ENCODE measurements around the gene CYTIP. TPM values are rescaled to one million over a fixed set of nuclear protein-coding genes. Genes with fewer than 3 reads are reported as not detected.

Gene CYTIP
- 100 to 1,000 TPM; 417 to 596 TPM for total RNA-seq

DNA sequence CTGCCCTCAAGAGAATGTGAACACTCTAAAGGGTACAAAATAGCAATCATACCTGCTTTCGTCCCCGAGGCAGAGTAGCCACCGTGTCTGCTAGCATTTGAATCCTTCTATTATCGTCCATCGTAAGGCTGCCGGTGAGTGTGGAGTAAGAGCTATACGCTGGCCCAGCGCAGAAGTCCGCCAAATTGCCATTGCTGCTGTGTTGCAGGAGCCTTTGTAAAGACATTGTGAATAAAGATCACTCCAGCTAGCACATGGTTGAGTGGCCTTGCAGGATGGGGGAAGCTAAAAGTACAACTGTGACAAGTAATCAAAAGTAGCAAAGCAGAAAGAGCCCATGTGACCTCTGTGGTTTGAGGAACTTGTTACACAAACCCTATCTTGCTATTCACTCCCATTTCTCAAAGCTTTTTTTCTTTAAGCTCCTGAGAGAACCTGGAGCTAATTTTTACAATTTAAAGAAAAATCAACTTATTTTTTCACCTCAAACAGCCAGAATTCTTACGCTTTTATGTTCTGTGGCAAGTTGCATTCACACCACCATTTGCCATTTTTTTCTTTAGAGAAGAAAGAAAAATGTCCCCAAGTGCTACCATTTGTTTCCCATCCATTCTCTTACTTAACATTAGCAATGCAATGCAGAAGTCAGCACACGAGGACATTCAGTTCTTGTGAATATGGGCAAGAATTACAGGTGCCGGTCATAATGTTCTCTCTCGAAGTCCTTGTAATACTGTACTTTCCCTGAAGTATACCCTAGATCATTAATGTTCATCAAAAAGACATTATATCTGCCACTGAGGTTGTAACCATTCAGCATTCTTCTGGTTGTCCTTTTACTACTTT, at the start of gene CYTIP:
TSS of gene CYTIP (minus strand) at position 295 of the 846 bp plus-strand sequence. CDS start at position 226, 69 bp downstream.
- H3K9me3 Mint-ChIP-seq: no peaks in the 10 kb centered on the region
- DNase-seq (ENCODE audit: low spot score in 2 of 2): peak in 1 of 2 donors; percentile 58
- peaks cover 61 to 70% of the 10 kb centered on the region in 2 donors for H3K36me3 Mint-ChIP-seq
- ATAC-seq: peak; percentile 47 to 48
- H3K27ac Mint-ChIP-seq: peak within 1 kb of the TSS; percentile 99

DNA sequence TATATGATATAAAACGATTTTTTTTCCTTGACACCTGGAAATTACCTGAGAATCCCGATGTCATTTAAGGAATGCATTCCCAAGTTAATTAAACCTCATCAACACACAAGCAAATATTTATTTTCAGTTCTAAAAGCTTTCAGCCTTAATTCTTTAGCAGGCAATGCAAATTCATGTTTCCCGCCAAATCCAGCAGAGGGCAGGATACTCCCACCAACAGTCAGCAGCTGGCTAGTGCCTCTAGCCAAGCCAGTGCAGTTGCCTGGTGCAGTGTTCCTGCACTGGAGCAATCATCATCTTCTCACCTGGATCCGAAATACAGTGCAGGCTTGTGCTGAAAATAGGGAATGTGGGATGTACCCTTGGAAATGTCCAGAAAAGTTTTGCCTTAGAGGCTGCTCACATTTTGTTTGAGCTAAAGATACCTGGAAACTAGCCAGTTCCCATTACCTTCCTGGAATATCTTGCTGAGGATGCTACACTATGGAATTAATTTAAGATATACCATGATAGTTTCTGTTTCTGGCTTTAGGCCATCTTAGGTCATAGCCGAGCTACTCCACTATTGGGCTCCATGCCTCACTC, 48.4 kb upstream of the CYTIP start:
- Mint-ChIP-seq H3K9me3 (no peaks in the 10 kb centered on the region), H3K27ac (no peak overlapping the region), H3K36me3 (peaks cover 0 to 1% of the 10 kb centered on the region in 2 donors)
- DNase-seq (ENCODE audit: low spot score in 2 of 2) (peak; percentile 69 to 70), ATAC-seq (peak; percentile 74 to 82)

DNA sequence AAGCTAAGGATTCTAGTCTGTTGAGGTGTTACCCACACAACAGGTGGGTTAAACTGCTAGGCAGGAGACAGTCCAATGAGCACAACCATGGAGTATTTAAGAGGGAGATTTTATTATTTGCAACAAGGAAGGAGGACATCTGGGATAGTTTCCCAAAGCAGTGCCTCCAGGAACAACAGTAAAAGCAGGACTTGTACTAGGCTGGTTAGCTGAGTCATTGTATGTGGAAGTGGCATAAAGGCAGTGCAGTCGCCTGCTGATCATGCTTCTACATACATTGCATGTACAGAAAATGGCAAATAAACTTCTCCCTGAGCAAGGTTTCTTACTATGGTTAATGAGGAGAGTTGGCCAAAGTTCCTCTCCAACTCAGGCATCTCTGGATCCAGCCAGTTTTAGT, 46.1 kb upstream of the CYTIP start:
- Mint-ChIP-seq H3K9me3 (peaks cover 0 to 1% of the 10 kb centered on the region in 2 donors), H3K27ac (no peak overlapping the region), H3K36me3 (peaks cover 11 to 16% of the 10 kb centered on the region in 2 donors)
- DNase-seq (ENCODE audit: low spot score in 2 of 2) (no peak), ATAC-seq (no peak)

DNA sequence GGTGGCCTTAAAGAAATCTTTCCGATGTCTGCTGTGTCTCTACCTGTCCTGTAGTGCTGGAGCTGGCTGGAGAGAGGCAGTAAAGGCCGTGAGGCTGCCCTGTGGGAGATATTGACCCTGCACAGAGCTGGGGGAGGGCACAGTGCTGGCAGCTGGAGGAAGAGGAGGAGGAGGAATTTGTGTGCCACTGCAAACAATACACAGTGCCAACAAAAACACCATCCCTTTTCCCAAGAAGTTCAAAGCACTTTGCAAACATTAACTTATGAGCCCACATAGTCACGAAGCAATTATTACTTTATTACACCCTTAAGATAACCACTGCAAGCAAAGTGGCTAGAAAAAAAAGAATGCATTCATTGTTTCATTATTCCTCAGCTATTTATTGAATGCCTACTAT, 45.0 kb upstream of the CYTIP start:
- peaks cover 12 to 20% of the 10 kb centered on the region in 2 donors for H3K36me3 Mint-ChIP-seq

DNA sequence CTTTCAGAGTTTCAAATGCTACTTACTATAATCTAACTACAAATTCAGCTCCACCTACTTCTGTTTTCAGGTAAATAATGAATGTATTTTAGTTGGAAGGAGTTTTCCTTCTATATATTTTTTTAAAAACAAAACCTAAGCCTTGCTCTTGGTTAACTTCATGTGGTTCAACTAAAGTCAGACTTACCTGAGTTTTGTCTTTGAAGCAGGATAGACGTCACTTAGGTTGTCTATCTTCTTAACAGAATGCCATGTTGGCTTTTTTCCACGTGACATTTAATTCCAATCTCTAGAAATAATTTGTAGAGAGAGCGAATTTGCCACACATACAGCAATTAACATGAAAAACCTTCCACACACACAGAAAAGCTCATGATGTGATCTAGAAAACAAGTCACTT, 43.9 kb upstream of the CYTIP start:
- Mint-ChIP-seq H3K27ac (peak overlapping the region; percentile 89 to 96), H3K9me3 (peaks cover 0 to 4% of the 10 kb centered on the region in 2 donors), H3K36me3 (peaks cover 12 to 25% of the 10 kb centered on the region in 2 donors)
- ATAC-seq (no peak), DNase-seq (ENCODE audit: low spot score in 2 of 2) (no peak)

More for the DNA sequence above, 45.0 kb upstream of the CYTIP start:
- Mint-ChIP-seq H3K27ac (peak overlapping the region in 1 of 2 donors; percentile 89), H3K9me3 (peaks cover 0 to 4% of the 10 kb centered on the region in 2 donors)
- no peak for DNase-seq (ENCODE audit: low spot score in 2 of 2)
- ATAC-seq: no peak

DNA sequence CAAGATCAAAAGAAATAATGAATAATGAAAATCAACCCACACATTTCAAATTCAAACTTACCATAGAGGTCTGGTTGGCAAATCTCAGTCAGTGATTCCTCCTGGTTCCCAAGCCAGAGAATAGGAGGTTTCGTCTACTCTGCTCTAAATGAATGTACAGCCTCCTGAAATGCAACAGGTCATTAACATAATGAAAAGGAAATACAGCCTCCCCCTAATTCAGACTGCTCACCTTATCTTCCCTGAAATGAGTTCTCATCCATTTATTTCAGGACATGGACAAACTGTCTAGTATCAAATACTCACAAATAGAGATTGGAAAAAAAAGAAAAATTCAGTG, 43.4 kb upstream of the CYTIP start:
- Mint-ChIP-seq H3K27ac (peak overlapping the region; percentile 89 to 96), H3K9me3 (peaks cover 0 to 4% of the 10 kb centered on the region in 2 donors), H3K36me3 (peaks cover 12 to 29% of the 10 kb centered on the region in 2 donors)
- DNase-seq (ENCODE audit: low spot score in 2 of 2) (no peak), ATAC-seq (peak; percentile 62 to 74)

DNA sequence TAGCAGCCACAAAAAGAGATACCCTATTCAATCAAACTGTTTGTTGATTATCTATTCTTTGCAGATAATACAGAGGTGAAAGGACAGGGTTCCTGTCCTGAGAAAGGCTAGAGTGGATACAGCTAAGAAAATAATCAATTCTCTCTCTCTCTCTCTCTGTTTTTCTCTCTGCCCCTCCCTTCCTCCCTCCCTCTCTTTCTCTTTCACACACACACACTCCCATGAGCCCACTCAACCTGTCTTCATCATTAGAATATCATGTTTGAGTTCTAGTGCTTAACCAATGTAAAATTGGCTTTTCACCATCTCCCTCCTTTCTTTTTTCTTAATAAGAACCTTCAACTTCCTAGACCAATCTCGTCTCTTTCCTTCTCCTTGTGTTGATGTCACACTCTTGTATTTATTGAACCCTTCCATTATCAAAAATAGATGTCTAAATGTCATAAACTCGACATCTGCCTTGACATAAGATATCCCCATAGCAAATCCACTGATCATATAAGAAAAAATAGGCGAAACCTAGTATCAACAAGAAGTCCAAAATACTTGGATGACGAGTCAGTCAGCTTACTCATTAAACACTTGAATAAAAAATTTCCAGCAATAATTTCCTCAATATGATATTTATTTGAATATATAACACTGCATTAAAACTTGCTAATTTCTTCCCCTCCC, 42.8 kb upstream of the CYTIP start:
- DNase-seq (ENCODE audit: low spot score in 2 of 2) (no peak), ATAC-seq (peak in 1 of 2 donors; percentile 34)
- Mint-ChIP-seq H3K36me3 (peaks cover 12 to 32% of the 10 kb centered on the region in 2 donors), H3K9me3 (peaks cover 0 to 4% of the 10 kb centered on the region in 2 donors), H3K27ac (peak overlapping the region; percentile 89 to 96)

DNA sequence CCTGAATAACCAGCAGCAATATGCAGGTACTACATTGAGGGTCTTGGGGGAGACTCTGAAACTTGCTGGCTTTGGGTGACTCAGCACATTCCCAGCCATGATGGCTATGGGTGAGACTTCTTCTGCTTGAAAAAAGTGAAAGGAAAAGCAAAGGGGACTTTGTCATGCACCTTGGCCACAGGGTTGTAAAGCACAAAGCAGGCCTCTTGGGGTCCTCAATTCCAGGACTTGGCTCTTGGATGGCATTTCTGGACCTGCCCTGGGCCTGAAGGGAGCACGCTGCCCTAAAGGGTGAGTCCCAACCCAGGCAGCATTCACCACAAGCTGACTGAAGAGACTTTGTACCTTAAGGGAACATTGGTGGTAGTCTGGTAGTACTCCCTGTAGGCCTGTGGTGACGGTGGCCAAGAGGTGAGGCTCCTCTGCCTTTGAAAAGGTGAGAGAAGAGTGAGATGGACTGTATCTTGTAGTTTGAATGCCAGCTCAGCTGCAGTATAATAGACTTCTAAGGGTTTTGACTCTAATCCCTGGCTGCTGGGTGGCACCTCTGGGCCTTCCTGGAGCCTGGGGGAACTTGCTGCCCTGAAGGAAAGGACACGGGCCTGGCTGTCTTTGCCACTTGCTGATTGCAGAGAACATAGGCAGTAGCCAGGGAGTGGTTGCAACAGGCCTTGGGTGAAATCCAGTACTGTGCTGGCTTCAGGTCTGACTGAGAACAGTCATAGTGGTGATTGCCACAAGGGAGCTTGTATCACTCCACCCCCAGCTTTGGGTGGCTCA, 36.5 kb upstream of the CYTIP start:
- Mint-ChIP-seq H3K27ac (peak overlapping the region; percentile 98 to 100), H3K36me3 (peaks cover 28 to 67% of the 10 kb centered on the region in 2 donors)
- DNase-seq (ENCODE audit: low spot score in 2 of 2): peak; percentile 64 to 71

DNA sequence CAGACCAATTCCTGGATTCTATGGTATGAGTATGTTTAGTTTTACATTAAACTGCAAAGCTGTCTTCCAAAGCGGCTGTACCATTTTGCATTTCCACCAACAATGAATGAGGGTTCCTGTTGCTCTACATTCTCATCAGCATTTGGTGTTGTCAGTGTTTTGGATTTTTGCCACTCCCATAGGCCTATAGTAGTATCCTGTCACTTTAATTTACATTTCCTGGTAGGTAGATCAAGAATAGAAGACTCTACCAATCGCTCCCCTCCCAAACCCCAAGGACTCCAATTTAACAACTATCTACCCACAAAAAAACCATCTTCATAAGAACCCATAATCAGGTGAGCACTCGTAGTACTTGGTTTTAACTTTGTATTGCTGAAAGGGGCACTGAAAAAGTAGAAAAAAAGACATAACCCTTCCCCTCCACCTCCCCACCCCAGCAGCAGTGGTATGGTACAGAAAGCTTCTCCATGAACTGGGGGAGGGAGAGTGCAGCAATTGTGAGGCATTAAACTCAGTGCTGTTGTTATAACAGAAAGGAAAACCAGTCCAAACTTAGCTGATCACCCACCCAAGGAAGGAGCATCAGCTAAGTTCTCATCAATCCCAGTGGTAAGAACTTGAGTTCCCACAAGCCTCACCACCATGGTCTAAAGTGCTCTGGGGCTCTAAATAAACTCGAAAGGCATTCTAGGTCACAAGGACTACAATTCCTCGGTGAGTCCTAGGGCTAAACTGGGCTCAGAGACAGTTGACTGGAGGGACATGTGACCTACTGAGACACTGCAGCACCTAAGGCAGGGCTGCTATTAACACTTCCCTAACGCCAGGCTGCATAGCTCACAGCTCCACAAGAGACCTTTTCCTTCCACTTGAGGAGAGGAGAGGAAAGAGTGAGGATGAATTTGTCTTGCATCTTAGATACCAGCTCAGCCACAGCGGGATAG, 35.5 kb upstream of the CYTIP start:
- peaks cover 23 to 60% of the 10 kb centered on the region in 2 donors for H3K36me3 Mint-ChIP-seq
- ATAC-seq: peak in 1 of 2 donors; percentile 27

More for the DNA sequence above, 36.5 kb upstream of the CYTIP start:
- peak; percentile 68 to 83 for ATAC-seq
- peaks cover 8 to 11% of the 10 kb centered on the region in 2 donors for H3K9me3 Mint-ChIP-seq

DNA sequence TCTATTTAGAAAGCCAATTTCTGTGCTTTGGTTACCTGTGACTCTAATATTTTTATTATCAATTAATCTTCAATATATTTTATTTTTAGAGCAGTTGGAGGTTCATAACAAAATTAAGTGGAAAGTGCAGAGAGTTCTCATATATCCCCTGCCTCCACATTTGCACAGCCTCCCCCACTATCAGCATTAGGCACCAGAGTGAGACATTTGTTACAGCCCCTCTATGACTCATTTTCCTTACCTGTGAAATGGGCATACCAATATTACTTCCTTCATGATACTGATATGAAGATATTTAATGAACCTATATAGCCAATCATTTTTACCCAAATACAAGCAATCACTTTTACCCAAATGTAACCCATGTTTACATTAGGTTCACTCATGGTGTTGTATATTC, 34.0 kb upstream of the CYTIP start:
- ATAC-seq (peak in 1 of 2 donors; percentile 18), DNase-seq (ENCODE audit: low spot score in 2 of 2) (no peak)
- Mint-ChIP-seq H3K36me3 (peaks cover 23 to 62% of the 10 kb centered on the region in 2 donors), H3K27ac (peak overlapping the region; percentile 98 to 100), H3K9me3 (peaks cover 7 to 12% of the 10 kb centered on the region in 2 donors)

More for the DNA sequence above, 35.5 kb upstream of the CYTIP start:
- DNase-seq (ENCODE audit: low spot score in 2 of 2): no peak
- Mint-ChIP-seq H3K27ac (peak overlapping the region; percentile 98 to 100), H3K9me3 (peaks cover 7 to 8% of the 10 kb centered on the region in 2 donors)

DNA sequence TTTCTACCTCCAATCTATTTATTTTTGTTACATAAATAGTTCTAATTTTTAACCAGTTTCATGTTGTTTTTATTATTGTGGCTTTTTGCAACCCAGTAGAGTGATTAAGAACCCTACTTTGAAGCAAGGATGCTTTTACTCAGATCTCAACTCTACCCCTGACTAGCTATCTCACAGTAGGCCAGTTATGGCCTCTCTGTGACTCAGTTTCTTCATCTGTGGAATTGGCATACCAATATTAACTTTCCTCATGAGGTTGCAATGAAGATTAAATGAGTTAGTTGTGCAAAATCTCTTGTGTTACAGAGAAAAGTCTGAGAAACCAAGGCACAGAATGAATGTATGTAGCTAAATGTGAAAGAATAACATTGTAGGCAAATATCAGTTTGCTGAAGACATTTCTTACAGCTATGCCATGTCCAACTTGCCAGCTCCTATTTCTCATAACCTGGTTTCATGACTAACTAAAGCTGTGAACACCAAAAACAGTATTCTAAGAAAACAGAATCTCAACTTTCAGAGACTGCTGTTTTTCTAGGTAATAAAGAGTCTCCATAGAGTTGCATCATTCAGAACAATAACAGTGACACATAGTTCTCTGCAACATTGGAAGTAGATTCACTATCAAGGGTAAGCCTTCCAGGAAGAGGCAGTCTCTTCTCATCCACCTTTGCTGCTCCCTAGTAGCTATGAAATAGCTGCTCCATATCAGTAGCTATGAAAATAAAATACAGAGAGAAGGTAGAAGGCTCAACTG, 33.2 kb upstream of the CYTIP start:
- DNase-seq (ENCODE audit: low spot score in 2 of 2) (no peak), ATAC-seq (peak; percentile 54 to 82)
- Mint-ChIP-seq H3K9me3 (peaks cover 7 to 13% of the 10 kb centered on the region in 2 donors), H3K36me3 (peaks cover 23 to 61% of the 10 kb centered on the region in 2 donors), H3K27ac (peak overlapping the region; percentile 98 to 100)

DNA sequence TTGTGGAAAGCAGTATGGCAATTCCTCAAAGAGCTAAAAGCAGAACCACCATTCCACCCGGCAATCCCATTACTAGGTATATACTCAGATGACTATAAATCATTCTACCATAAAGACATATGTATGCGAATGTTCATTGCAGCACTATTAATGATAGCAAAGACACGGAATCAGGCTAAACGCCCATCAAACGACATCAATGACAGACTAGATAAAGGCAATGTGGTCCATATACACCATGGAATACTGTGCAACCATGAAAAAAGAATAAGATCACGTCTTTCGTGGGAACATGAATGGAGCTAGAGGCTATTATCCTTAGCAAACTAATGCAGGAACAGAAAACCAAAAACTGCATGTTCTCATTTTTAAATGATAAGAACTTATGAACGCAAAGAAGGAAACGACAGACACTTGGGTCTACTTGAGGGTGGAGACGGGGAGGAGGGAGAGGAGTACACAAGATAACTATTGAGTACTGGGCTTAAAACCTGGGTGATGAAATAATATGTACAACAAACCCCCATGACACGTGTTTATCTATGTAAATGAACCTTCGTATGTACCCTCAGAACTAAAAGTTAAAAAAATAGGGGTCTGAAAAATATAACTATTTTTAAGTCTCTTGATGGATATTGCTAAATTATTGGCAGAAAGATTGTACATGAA, 32.0 kb upstream of the CYTIP start:
- no peak for ATAC-seq
- Mint-ChIP-seq H3K9me3 (peaks cover 5 to 7% of the 10 kb centered on the region in 2 donors), H3K27ac (peak overlapping the region; percentile 98 to 100), H3K36me3 (peaks cover 17 to 49% of the 10 kb centered on the region in 2 donors)
- DNase-seq (ENCODE audit: low spot score in 2 of 2): no peak

DNA sequence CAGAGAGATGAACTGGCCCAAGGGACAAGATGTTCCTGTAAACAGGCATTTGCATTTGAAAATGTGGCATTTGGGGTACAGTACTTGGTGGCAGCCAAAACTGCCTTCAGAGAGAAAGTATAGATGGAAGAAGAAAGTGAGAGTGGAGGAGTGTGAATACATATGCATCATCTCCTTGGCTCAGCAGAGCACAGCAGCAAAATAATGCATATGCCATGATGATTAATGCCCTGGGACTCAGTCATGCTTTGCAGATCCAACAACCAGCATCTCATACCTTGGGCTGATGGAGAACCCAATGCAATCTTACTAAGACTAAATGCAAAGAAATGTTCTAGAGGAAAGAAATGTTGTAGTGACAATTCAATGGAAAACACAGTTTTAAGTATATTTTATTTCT, 29.7 kb upstream of the CYTIP start:
- DNase-seq (ENCODE audit: low spot score in 2 of 2) (no peak), ATAC-seq (peak; percentile 38 to 59)
- peaks cover 7 to 30% of the 10 kb centered on the region in 2 donors for H3K36me3 Mint-ChIP-seq

DNA sequence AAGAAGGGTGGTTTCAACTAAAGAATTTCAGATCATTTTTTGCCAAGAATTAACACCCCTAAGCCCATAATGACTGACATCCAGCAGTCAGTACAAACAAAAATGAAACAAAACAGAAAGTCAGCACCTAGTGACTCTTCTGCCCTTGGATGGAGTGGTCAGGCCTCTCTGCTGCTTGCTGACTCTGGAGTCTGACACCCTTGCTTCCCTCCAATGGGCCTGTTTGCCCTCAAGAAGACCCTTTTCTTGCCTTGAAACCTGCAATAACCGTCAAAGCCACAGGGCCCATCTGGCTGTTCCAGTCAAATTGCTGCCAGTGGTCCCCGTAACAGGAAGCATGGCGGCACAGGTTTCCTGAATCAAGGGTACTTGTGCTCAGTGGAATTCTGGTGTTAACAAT, 27.2 kb upstream of the CYTIP start:
- Mint-ChIP-seq H3K27ac (peak overlapping the region; percentile 96 to 100), H3K9me3 (peaks cover 0 to 5% of the 10 kb centered on the region in 2 donors), H3K36me3 (peaks cover 9 to 40% of the 10 kb centered on the region in 2 donors)
- DNase-seq (ENCODE audit: low spot score in 2 of 2): no peak
- no peak for ATAC-seq

More for the DNA sequence above, 29.7 kb upstream of the CYTIP start:
- Mint-ChIP-seq H3K27ac (peak overlapping the region; percentile 96 to 100), H3K9me3 (peaks cover 3 to 5% of the 10 kb centered on the region in 2 donors)

All from activated naive CD4-positive, alpha-beta T cell treated with anti-CD3 and anti-CD28 coated beads, Interleukin-2, amount 50 U/mL, for 72 hours (primary cell).